Bronchial epithelial cell (primary cell): ENCODE data around the gene HINT3. TPM values are rescaled to one million over a fixed set of nuclear protein-coding genes. Genes with fewer than 3 reads are reported as not detected.

Experiments
- DNase-seq: peaks from one replicate; pipeline ENCODE4 v3.0.0-alpha.2; 2010; ENCODE audit warnings: low read depth
- FAIRE-seq: peaks from 2 replicates; lab custom pipeline; 2011; peaks lifted over from hg19 to GRCh38; lab: Jason Lieb, UNC
- H3K27me3 ChIP-seq: 2 replicates; pipeline ENCODE4 v1.5.1; 2011; ENCODE audit warnings: low read length; ENCODE audit not compliant: control insufficient read depth, insufficient read depth
- H3K36me3 ChIP-seq: 2 replicates; pipeline ENCODE4 v1.5.1; 2011; ENCODE audit warnings: low read length; ENCODE audit not compliant: control insufficient read depth, insufficient read depth
- H3K4me3 ChIP-seq: 2 replicates; pipeline ENCODE4 v1.5.1; 2011; ENCODE audit warnings: mild to moderate bottlenecking, low read depth, low read length, control low read depth
- total RNA-seq: library from RNA; depleted of rRNA; stranded (reverse); fragments of >200 nt; gene quantifications from 2 replicates; pipeline ENCODE4 v1.2.1, GENCODE V29; 2014
- TF ChIP-seq, protein P1 (sequence below): IDR thresholded peaks from 2 replicates; pipeline ENCODE4 v1.5.1; 2011; ENCODE audit warnings: mild to moderate bottlenecking, moderate library complexity, low read length, control low read depth, inconsistent platforms; ENCODE audit not compliant: insufficient read depth, severe bottlenecking

Gene HINT3
- total RNA-seq, 1 donor from 2014 or later, result 25.3 TPM

DNA sequence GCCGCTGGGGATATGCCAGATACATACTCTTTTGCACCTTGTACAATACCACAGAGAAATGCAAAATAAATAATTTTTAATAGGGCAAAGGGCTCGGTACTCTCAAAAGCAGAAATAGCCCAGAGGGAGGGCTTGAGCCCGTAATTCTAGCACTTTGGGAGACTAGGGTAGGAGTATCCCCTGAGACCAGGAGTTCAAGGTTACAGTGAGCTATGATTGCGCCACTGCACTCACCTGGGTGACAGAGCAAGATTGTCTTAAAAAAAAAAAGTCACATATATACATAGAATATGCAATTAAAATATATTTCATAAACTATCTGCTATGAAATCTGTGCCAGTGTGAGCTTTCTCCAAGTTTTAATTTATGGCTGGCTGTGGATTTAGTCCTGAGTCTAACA lies 29.0 kb downstream of the HINT3 start:
- FAIRE-seq, result no peak
- no peaks in the 10 kb centered on the region for H3K36me3 ChIP-seq
- H3K4me3 ChIP-seq, result peak overlapping the region; percentile 76
- H3K27me3 ChIP-seq, result no peaks in the 10 kb centered on the region
- TF ChIP-seq, protein P1, sequence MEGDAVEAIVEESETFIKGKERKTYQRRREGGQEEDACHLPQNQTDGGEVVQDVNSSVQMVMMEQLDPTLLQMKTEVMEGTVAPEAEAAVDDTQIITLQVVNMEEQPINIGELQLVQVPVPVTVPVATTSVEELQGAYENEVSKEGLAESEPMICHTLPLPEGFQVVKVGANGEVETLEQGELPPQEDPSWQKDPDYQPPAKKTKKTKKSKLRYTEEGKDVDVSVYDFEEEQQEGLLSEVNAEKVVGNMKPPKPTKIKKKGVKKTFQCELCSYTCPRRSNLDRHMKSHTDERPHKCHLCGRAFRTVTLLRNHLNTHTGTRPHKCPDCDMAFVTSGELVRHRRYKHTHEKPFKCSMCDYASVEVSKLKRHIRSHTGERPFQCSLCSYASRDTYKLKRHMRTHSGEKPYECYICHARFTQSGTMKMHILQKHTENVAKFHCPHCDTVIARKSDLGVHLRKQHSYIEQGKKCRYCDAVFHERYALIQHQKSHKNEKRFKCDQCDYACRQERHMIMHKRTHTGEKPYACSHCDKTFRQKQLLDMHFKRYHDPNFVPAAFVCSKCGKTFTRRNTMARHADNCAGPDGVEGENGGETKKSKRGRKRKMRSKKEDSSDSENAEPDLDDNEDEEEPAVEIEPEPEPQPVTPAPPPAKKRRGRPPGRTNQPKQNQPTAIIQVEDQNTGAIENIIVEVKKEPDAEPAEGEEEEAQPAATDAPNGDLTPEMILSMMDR, result no peak
- DNase-seq, result no peak

DNA sequence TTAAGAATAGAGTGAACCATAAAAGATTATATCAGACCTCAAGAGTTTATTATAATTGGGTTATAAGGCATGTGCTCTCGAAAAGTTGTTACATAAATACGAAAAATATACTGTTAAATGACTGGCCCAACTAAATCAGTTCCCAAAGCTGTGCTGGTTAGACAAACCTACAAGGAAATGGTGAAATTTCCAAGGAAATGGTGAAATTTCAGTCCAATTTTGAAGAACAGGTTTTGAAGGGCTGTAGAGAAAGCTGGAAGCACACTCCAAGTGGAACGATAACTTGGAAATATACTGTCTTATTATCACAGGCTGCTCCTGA lies 29.4 kb downstream of the HINT3 start:
- TF ChIP-seq, protein P1, result no peak
- Histone ChIP-seq H3K4me3 (peak overlapping the region; percentile 76), H3K36me3 (no peaks in the 10 kb centered on the region), H3K27me3 (no peaks in the 10 kb centered on the region)
- DNase-seq, result no peak
- FAIRE-seq, result no peak

DNA sequence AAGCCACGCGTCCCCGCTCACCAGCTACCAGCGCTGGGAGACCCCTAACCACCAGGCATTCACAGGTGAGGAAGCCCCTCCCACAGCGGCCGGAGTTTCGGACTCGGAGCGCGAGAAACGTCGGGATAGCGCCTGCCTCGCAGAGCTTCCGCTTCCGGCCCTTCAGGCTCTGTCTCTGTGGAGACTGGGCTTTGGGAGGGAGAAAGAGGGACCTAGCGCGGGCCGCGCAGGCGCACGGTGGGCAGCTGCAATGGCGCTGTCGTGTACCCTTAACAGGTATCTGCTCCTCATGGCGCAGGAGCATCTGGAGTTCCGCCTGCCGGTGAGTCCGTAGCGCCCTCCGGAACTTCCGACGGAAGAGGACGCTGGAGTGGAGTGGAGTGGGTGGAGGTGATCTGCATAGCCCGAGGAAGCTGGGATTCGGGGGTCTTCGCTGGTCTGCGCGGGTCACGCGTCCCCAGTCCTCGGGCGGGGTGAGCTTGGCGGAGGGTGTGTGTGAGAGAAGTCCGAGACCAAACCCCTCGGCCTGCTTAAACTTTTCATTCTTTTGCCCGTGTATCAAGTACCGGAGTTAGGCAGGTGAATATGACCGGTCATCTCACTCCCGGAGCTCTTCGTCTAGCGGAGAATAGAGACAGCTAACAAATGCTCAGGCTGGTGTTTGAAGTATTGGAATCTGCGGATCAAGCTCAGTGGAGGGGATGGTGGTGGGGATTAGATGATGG lies 29.9 kb downstream of the HINT3 start, which contains the start of gene TRMT11:
TSS of gene TRMT11 (plus strand) at position 240 of the 725 bp plus-strand sequence. CDS start at position 251, 11 bp downstream.
- FAIRE-seq, result no peak

DNA sequence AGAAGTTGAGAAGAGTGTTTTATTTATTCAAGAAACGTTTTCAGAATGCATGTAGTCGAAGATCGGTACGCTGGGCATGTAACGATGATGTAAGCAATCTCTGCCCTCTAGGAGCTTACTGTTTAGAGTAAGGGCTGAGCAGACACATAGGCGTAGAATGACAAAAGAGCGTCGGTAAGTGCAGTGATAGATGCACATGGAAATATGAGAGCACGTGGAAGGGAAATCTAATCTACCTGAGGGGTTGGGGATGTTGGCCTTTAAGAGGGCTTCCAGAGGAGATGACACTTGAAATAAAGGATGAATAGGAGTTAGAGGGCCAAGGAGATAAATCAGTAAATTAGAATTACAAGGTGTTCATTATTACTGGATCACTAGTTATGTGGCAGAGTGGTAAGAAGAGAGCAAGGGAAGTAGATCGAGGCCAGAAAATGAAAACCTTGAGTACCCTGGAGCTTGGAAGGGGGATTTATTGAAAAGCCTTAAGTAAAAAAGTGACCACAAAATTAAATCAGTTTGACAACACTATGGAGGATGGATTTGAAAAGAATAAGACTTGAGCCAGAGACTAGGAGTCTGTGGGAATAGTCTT lies 30.6 kb downstream of the HINT3 start:
- Histone ChIP-seq H3K27me3 (no peaks in the 10 kb centered on the region), H3K4me3 (peak overlapping the region; percentile 76), H3K36me3 (no peaks in the 10 kb centered on the region)
- DNase-seq (peak; percentile 47), FAIRE-seq (no peak)
- TF ChIP-seq, protein P1, result no peak

More for the DNA sequence above, 29.9 kb downstream of the HINT3 start, which contains the start of gene TRMT11:
- Histone ChIP-seq H3K27me3 (no peaks in the 10 kb centered on the region), H3K4me3 (peak within 1 kb of the TSS; percentile 76), H3K36me3 (no peaks in the 10 kb centered on the region)
- TF ChIP-seq, protein P1, result peak; percentile 30
- DNase-seq, result peak; percentile 87

DNA sequence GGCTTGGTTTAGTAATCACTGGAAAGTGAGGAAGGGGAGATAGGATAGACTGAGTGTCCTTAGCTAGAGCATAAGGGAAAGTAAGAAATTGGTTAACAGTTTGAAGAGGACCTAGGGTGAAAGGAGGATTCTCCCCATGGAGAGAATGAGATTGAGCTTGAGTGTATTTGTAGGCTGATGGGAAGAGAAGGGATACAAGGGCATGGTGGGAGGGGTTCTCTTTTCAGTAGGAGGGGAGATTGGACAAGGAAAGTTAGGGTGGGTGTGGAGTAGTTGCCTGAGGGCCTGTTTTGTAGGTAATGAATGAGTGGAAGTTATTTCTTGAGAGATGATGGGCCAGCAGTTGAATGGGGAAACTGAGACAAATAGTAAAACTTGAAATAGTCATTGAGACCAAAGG lies 31.7 kb downstream of the HINT3 start:
- no peak for DNase-seq
- Histone ChIP-seq H3K4me3 (no peak overlapping the region), H3K27me3 (no peaks in the 10 kb centered on the region), H3K36me3 (no peaks in the 10 kb centered on the region)
- TF ChIP-seq, protein P1, result no peak
- no peak for FAIRE-seq

DNA sequence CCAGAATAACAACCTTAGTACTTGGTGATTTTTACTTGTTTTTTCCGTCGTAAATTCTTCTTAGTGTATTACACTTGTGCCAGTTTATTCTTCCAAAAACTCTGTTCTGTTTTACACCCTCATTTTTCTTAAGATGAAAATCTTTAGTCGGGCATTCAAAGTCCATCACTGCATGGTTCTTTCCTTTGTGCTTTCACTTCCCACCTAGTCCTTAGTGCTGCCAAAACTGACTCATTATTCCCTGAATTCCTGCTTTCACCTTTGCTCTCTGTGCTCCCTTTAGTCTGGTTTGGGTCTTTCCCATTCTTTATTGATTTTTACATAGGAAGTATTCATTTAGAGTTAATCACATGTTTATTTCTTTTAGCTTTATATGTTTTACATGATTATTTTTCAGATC lies 33.1 kb downstream of the HINT3 start:
- no peaks in the 10 kb centered on the region for H3K27me3 ChIP-seq
- DNase-seq, result no peak
- no peak overlapping the region for H3K4me3 ChIP-seq
- TF ChIP-seq, protein P1, result no peak
- FAIRE-seq, result no peak
- H3K36me3 ChIP-seq, result no peaks in the 10 kb centered on the region
